AG09309 (cell line): ENCODE measurements around the gene RBBP4.
"Not testable (repeated sequence)": the region's sequence is repeated elsewhere in the genome, so short reads cannot be mapped to it uniquely, and the experiment has no call there.

Experiments
- DNase-seq: peaks from one replicate; pipeline ENCODE4 v3.0.0-alpha.2; 2010; ENCODE audit warnings: low read depth
- H3K4me3 ChIP-seq: 2 replicates; pipeline ENCODE4 v1.5.1; 2011; ENCODE audit warnings: mild to moderate bottlenecking, low read depth, low read length, moderate library complexity; ENCODE audit not compliant: control insufficient read depth
- TF ChIP-seq, protein P1 (sequence below): IDR thresholded peaks from 2 replicates; pipeline ENCODE4 v1.5.1; 2011; ENCODE audit warnings: mild to moderate bottlenecking, low read depth, low read length, inconsistent platforms; ENCODE audit not compliant: insufficient read depth, control insufficient read depth; ENCODE audit errors: missing control alignments

RBBP4 gene

DNA sequence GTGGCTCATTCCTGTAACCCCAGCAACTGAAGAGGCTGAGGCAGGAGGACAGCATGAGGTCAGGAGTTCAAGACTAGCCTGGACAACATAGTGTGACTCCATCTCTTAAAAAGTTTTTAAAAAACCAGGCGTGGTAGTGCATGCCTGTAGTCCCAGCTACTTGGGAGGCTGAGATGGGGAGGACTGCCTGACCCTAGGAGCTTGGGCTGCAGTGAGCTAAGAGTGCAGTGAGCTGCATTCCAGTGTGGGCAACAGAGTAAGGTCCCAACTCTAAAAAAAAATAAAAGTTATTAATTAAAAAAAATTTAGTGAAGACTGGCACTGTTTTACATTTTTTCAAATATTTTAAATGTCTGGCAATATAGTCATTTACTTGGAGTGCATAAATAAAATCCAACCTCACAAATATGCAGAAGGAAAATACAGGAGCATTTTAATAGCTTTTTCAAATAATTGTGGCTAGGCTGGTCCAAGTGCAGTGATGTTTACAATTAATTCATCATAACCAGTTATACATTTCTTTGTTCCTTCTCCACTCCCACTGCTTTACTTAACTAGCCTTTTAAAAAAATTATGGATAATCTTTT is 11.4 kb upstream of the RBBP4 start:
- no peak overlapping the region for H3K4me3 ChIP-seq
- TF ChIP-seq, protein P1, sequence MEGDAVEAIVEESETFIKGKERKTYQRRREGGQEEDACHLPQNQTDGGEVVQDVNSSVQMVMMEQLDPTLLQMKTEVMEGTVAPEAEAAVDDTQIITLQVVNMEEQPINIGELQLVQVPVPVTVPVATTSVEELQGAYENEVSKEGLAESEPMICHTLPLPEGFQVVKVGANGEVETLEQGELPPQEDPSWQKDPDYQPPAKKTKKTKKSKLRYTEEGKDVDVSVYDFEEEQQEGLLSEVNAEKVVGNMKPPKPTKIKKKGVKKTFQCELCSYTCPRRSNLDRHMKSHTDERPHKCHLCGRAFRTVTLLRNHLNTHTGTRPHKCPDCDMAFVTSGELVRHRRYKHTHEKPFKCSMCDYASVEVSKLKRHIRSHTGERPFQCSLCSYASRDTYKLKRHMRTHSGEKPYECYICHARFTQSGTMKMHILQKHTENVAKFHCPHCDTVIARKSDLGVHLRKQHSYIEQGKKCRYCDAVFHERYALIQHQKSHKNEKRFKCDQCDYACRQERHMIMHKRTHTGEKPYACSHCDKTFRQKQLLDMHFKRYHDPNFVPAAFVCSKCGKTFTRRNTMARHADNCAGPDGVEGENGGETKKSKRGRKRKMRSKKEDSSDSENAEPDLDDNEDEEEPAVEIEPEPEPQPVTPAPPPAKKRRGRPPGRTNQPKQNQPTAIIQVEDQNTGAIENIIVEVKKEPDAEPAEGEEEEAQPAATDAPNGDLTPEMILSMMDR, result no peak
- peak; percentile 25 for DNase-seq

GRCh38 chr1:32642292-32642827 is 8.6 kb upstream of the RBBP4 start:
- not testable (repeated sequence) for DNase-seq, H3K4me3 ChIP-seq

GRCh38 chr1:32644426-32644825 is 6.6 kb upstream of the RBBP4 start:
- TF ChIP-seq, protein P1, result no peak
- no peak for DNase-seq
- no peak overlapping the region for H3K4me3 ChIP-seq

- TF ChIP-seq, protein P1, result no peak
- DNase-seq, result no peak
- no peak overlapping the region for H3K4me3 ChIP-seq
Measured at GRCh38 chr1:32647308-32648134, 3.5 kb upstream of the RBBP4 start.

DNA sequence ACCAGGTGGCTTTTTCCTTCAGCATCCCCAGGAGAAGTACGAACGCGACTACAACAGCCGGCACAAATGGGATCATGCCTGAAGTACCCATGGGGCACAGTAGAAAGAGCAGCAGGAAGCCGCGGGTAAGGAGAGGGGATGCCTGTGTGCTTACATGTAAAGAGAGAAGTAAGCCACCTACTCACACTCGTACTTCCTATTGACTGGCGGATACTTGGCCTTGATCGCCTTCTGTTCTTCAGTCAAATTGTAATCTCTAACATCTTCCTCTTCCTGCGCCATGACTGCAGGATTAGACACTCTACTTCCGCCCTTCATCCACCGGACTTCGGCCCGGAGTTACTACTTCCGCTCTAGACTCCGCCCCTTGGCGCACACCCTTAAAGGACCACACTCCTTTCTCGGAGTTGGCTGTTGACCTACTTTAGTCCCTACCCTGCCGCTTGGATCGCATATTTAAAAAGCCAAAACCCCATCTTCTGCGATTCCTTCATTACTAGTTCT is 708 bp upstream of the RBBP4 start, which contains the start of gene ZBTB8OS:
Gene ZBTB8OS, minus strand, starts transcription at position 303 of the 504 bp plus-strand sequence. Its CDS starts 21 bp downstream, at position 282.
- DNase-seq, result peak; percentile 67
- H3K4me3 ChIP-seq, result peak within 1 kb of the TSS; percentile 77
- TF ChIP-seq, protein P1, result no peak

DNA sequence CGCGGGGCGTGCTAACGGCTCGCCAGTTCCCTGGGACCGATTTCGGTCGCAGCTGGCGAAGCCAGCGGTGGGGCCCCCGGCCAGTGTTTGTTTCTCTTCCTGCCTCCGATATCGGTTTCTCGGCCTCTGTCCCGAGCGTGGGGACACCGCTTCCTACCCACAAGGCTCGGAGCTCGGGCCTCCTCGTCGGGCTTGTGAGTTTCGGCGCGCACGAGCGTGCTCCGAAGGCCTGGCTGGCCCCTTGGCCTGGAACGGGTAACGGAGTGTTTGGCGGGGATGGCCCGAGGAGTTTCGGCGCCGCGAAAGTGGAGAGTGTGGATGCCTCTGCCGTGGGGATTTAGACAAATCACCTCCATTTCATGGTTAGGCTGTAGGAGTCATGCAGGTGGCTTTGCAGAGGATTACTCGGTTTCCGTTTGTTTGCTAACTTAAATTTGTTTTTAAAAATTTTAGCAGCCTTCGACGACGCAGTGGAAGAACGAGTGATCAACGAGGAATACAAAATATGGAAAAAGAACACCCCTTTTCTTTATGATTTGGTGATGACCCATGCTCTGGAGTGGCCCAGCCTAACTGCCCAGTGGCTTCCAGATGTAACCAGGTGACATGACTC is 559 bp downstream of the RBBP4 start:
- peak overlapping the region; percentile 77 for H3K4me3 ChIP-seq
- TF ChIP-seq, protein P1, result no peak
- DNase-seq, result no peak
